WTC11 (cell line): Measurements from ENCODE around the gene NKAIN2. TPM values are rescaled to one million over a fixed set of nuclear protein-coding genes. Genes with fewer than 3 reads are reported as not detected.

Experiments
- ATAC-seq: fragments of 200-7000 bp; cut with Tn5 transposase; 2 replicates; pipeline ENCODE4 v1.10.0; 2021; ENCODE audit warnings: mild to moderate bottlenecking, moderate library complexity
- CTCF ChIA-PET: fragments of 300-600 bp; sonication (Branson Sonifier 250); formaldehyde crosslinking; loops from one replicate; lab custom pipeline; 2021; ENCODE audit warnings: antibody characterized with exemption; lab: Charles Lee
- POLR2A ChIA-PET: fragments of 350-600 bp; sonication (Branson Sonifier 250); formaldehyde crosslinking; loops from one replicate; lab custom pipeline; 2021; ENCODE audit warnings: antibody characterized with exemption; lab: Charles Lee
- DNase-seq: peaks from one replicate; pipeline ENCODE4 v3.0.0; 2021; ENCODE audit warnings: low spot score
- H3K27ac Mint-ChIP-seq: 2 replicates; pipeline ENCODE4 v1.8.0; 2021; ENCODE audit warnings: mixed read lengths
- H3K27me3 Mint-ChIP-seq: 2 replicates; pipeline ENCODE4 v1.8.0; 2021; ENCODE audit warnings: low read depth, mild to moderate bottlenecking, moderate library complexity, mixed read lengths
- H3K36me3 Mint-ChIP-seq: 2 replicates; pipeline ENCODE4 v1.8.0; 2021; ENCODE audit warnings: mixed read lengths
- H3K4me1 Mint-ChIP-seq: 2 replicates; pipeline ENCODE4 v1.8.0; 2022; ENCODE audit warnings: mixed read lengths
- H3K4me3 Mint-ChIP-seq: 2 replicates; pipeline ENCODE4 v1.8.0; 2021; ENCODE audit warnings: mild to moderate bottlenecking, moderate library complexity, mixed read lengths
- H3K9me3 Mint-ChIP-seq: 2 replicates; pipeline ENCODE4 v1.8.0; 2021; ENCODE audit warnings: mixed read lengths
- ELF4 ChIP-seq: sonication (generic); formaldehyde crosslinking; IDR thresholded peaks from 2 replicates; pipeline ENCODE4 v1.8.1; 2022; ENCODE audit warnings: low read depth, mild to moderate bottlenecking, moderate library complexity, missing genetic modification reagents
- EMX1 ChIP-seq: fragments of 250-450 bp; sonication (Bioruptor Pico); IDR thresholded peaks from 2 replicates; pipeline ENCODE4 v1.8.0; 2021; ENCODE audit warnings: mild to moderate bottlenecking
- FOXP1 ChIP-seq: sonication (generic); formaldehyde crosslinking; IDR thresholded peaks from 2 replicates; pipeline ENCODE4 v1.8.0; 2022; ENCODE audit warnings: missing genetic modification reagents, mild to moderate bottlenecking, moderate library complexity, borderline replicate concordance
- GTF2I ChIP-seq: fragments of 250-450 bp; sonication (Bioruptor Pico); conservative IDR thresholded peaks from 2 replicates; pipeline ENCODE4 v1.4.0; 2021; ENCODE audit warnings: mild to moderate bottlenecking
- JUN ChIP-seq: sonication (generic); formaldehyde crosslinking; IDR thresholded peaks from 2 replicates; pipeline ENCODE4 v1.8.0; 2023; ENCODE audit warnings: mild to moderate bottlenecking, missing genetic modification reagents
- SMAD4 ChIP-seq: sonication (generic); formaldehyde crosslinking; IDR thresholded peaks from 2 replicates; pipeline ENCODE4 v1.8.0; 2022; ENCODE audit warnings: mild to moderate bottlenecking, missing genetic modification reagents
- SOX15 ChIP-seq: fragments of 250-450 bp; sonication (Bioruptor Pico); IDR thresholded peaks from 2 replicates; pipeline ENCODE4 v1.9.0; 2021; ENCODE audit warnings: mild to moderate bottlenecking
- ZNF219 ChIP-seq: sonication (generic); formaldehyde crosslinking; IDR thresholded peaks from 2 replicates; pipeline ENCODE4 v1.8.0; 2023; ENCODE audit warnings: missing genetic modification reagents, mild to moderate bottlenecking, borderline replicate concordance
- ZNF263 ChIP-seq: sonication (generic); formaldehyde crosslinking; IDR thresholded peaks from 2 replicates; pipeline ENCODE4 v1.8.1; 2022; ENCODE audit warnings: low read depth, mild to moderate bottlenecking, moderate library complexity, missing genetic modification reagents
- ZNF317 ChIP-seq: sonication (generic); formaldehyde crosslinking; IDR thresholded peaks from 2 replicates; pipeline ENCODE4 v1.8.1; 2023; ENCODE audit warnings: low read depth, mild to moderate bottlenecking, moderate library complexity, missing genetic modification reagents, borderline replicate concordance
- ZNF423 ChIP-seq: fragments of 250-450 bp; sonication (Bioruptor Pico); IDR thresholded peaks from 2 replicates; pipeline ENCODE4 v2.1.2; 2022; ENCODE audit warnings: mild to moderate bottlenecking, moderate library complexity
- total RNA-seq: library from RNA; stranded (reverse); gene quantifications from 3 replicates; pipeline ENCODE4 v1.2.3, GENCODE V29; 2021
- TF ChIP-seq, protein P1 (sequence below): sonication (generic); formaldehyde crosslinking; IDR thresholded peaks from 2 replicates; pipeline ENCODE4 v1.8.0; 2022; ENCODE audit warnings: mild to moderate bottlenecking, missing genetic modification reagents
- TF ChIP-seq, protein P2 (sequence below): sonication (generic); formaldehyde crosslinking; IDR thresholded peaks from 2 replicates; pipeline ENCODE4 v1.8.0; 2022; ENCODE audit warnings: mild to moderate bottlenecking, missing genetic modification reagents
- TF ChIP-seq, protein P3 (sequence below): fragments of 250-450 bp; sonication (Bioruptor Pico); IDR thresholded peaks from 2 replicates; pipeline ENCODE4 v1.9.0; 2021; ENCODE audit warnings: moderate library complexity, mild to moderate bottlenecking, inconsistent platforms, borderline replicate concordance
- TF ChIP-seq, protein P4 (sequence below): sonication (generic); formaldehyde crosslinking; IDR thresholded peaks from 2 replicates; pipeline ENCODE4 v1.8.1; 2023; ENCODE audit warnings: mild to moderate bottlenecking, missing genetic modification reagents
- TF ChIP-seq, protein P5 (sequence below): sonication (generic); formaldehyde crosslinking; IDR thresholded peaks from 2 replicates; pipeline ENCODE4 v1.8.1; 2022; ENCODE audit warnings: low read depth, mild to moderate bottlenecking, moderate library complexity, missing genetic modification reagents, borderline replicate concordance
- TF ChIP-seq, protein P6 (sequence below): sonication (generic); formaldehyde crosslinking; IDR thresholded peaks from 2 replicates; pipeline ENCODE4 v1.8.1; 2022; ENCODE audit warnings: missing genetic modification reagents, borderline replicate concordance
- TF ChIP-seq, protein P7 (sequence below): sonication (generic); formaldehyde crosslinking; IDR thresholded peaks from 2 replicates; pipeline ENCODE4 v1.8.1; 2023; ENCODE audit warnings: mild to moderate bottlenecking, missing genetic modification reagents, moderate library complexity

The NKAIN2 gene
- total RNA-seq, 1 experiment from 2014 or later, result 0.33 TPM

DNA sequence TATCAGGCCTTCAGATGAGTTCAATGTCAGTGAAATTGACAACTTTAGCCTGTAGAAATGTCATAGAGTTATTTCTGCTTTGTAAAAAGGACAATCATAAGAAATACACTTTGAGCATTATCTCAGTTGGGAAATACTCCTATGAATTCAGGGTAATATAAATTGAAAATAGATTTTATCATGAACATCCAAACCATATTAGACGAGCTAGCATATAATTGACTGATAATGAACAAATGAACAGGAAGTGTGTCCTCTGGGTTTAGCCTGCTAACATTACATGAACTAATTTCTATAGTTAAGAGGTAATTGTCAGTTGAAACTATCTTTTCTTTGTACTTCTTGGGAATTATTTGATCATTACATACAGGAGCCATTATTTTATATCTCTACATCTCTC is 689.6 kb downstream of the NKAIN2 start (continued):
- TF ChIP-seq, protein P1, sequence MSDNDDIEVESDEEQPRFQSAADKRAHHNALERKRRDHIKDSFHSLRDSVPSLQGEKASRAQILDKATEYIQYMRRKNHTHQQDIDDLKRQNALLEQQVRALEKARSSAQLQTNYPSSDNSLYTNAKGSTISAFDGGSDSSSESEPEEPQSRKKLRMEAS, result no peak

DNA sequence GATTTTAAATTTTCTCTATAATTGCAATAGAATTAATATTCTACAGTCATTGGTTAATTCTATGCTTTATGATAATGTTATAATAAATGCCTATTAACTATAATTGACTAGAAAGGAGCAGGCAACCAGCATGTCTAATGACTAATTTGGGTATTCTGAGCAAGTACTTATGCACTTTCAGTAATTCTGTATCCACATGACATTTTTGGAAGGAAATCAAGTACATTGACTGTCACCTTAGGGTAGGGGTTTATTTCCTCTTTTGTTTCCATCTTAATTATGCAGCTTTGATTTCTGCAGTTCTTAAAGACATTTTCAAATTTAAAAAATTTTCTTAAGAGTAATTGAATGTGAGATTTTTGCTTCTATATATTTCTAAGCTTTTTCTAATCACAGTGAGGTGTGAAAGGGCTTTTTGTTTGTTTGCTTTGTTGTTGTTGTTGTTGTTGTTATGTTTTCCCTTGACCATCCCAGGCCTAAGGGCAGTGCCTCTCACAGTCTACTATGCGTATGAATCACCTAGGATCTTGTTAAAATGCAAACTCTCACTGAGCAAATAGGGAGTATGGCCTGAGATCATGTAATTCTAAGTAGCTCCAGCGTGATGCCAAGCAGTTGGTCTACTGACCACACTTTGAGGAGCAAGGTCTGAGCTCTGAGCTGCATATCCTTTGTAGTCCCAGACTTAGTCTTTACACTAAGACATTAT is 691.4 kb downstream of the NKAIN2 start:
- H3K9me3 Mint-ChIP-seq, result no peaks in the 10 kb centered on the region
- POLR2A ChIA-PET, result no interaction called here
- no peak overlapping the region; the same call in 1 of the 2 replicates for H3K27ac Mint-ChIP-seq
- TF ChIP-seq, protein P2, sequence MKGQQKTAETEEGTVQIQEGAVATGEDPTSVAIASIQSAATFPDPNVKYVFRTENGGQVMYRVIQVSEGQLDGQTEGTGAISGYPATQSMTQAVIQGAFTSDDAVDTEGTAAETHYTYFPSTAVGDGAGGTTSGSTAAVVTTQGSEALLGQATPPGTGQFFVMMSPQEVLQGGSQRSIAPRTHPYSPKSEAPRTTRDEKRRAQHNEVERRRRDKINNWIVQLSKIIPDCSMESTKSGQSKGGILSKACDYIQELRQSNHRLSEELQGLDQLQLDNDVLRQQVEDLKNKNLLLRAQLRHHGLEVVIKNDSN (CRISPR knock-in tag), result no peak
- TF ChIP-seq SOX15, result no peak
- no peak for TF ChIP-seq ZNF263
- no peak for TF ChIP-seq FOXP1 (CRISPR knock-in tag)
- TF ChIP-seq, protein P3, sequence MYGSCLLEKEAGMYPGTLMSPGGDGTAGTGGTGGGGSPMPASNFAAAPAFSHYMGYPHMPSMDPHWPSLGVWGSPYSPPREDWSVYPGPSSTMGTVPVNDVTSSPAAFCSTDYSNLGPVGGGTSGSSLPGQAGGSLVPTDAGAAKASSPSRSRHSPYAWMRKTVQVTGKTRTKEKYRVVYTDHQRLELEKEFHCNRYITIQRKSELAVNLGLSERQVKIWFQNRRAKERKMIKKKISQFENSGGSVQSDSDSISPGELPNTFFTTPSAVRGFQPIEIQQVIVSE (CRISPR knock-in tag), result no peak
- TF ChIP-seq GTF2I (CRISPR knock-in tag), result no peak
- TF ChIP-seq ZNF423 (CRISPR knock-in tag), result no peak
- TF ChIP-seq ZNF219 (CRISPR knock-in tag), result no peak
- TF ChIP-seq, protein P4, sequence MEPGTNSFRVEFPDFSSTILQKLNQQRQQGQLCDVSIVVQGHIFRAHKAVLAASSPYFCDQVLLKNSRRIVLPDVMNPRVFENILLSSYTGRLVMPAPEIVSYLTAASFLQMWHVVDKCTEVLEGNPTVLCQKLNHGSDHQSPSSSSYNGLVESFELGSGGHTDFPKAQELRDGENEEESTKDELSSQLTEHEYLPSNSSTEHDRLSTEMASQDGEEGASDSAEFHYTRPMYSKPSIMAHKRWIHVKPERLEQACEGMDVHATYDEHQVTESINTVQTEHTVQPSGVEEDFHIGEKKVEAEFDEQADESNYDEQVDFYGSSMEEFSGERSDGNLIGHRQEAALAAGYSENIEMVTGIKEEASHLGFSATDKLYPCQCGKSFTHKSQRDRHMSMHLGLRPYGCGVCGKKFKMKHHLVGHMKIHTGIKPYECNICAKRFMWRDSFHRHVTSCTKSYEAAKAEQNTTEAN (CRISPR knock-in tag), result no peak
- no peak for TF ChIP-seq ZNF317
- TF ChIP-seq ELF4 (CRISPR knock-in tag), result no peak
- TF ChIP-seq, protein P5, sequence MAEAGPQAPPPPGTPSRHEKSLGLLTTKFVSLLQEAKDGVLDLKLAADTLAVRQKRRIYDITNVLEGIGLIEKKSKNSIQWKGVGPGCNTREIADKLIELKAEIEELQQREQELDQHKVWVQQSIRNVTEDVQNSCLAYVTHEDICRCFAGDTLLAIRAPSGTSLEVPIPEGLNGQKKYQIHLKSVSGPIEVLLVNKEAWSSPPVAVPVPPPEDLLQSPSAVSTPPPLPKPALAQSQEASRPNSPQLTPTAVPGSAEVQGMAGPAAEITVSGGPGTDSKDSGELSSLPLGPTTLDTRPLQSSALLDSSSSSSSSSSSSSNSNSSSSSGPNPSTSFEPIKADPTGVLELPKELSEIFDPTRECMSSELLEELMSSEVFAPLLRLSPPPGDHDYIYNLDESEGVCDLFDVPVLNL (CRISPR knock-in tag), result no peak
- TF ChIP-seq, protein P6, sequence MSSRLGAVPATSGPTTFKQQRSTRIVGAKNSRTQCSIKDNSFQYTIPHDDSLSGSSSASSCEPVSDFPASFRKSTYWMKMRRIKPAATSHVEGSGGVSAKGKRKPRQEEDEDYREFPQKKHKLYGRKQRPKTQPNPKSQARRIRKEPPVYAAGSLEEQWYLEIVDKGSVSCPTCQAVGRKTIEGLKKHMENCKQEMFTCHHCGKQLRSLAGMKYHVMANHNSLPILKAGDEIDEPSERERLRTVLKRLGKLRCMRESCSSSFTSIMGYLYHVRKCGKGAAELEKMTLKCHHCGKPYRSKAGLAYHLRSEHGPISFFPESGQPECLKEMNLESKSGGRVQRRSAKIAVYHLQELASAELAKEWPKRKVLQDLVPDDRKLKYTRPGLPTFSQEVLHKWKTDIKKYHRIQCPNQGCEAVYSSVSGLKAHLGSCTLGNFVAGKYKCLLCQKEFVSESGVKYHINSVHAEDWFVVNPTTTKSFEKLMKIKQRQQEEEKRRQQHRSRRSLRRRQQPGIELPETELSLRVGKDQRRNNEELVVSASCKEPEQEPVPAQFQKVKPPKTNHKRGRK (CRISPR knock-in tag), result no peak
- TF ChIP-seq, protein P7, sequence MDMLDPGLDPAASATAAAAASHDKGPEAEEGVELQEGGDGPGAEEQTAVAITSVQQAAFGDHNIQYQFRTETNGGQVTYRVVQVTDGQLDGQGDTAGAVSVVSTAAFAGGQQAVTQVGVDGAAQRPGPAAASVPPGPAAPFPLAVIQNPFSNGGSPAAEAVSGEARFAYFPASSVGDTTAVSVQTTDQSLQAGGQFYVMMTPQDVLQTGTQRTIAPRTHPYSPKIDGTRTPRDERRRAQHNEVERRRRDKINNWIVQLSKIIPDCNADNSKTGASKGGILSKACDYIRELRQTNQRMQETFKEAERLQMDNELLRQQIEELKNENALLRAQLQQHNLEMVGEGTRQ (CRISPR knock-in tag), result no peak
- TF ChIP-seq JUN, result no peak
- no peak for TF ChIP-seq SMAD4 (CRISPR knock-in tag)
- TF ChIP-seq EMX1, result no peak
- TF ChIP-seq, all 79 proteins: peak for 0
- no peaks in the 10 kb centered on the region for H3K36me3 Mint-ChIP-seq
- peak; percentile 71 for ATAC-seq
- CTCF ChIA-PET, result no interaction called here
- no peak for DNase-seq
- no peak overlapping the region for H3K4me3 Mint-ChIP-seq
- no peaks in the 10 kb centered on the region for H3K27me3 Mint-ChIP-seq
- H3K4me1 Mint-ChIP-seq, result peaks cover 17% of the 10 kb centered on the region
